Neural crest cell (in vitro differentiated cells): ENCODE results near the gene JOSD2. TPM values are rescaled to one million over a fixed set of nuclear protein-coding genes. Genes with fewer than 3 reads are reported as not detected.

ENCODE experiments used
- DNase-seq: peaks from one replicate; pipeline ENCODE4 v3.0.0; 2021; ENCODE audit warnings: low read depth, mixed read lengths, low spot score
- H3K27ac Mint-ChIP-seq: one replicate; pipeline ENCODE4 v1.8.0; 2021; ENCODE audit warnings: mild to moderate bottlenecking, mixed read lengths; ENCODE audit not compliant: unreplicated experiment
- H3K27me3 Mint-ChIP-seq: 2 replicates; pipeline ENCODE4 v1.8.0; 2021; ENCODE audit warnings: low read depth, mild to moderate bottlenecking, mixed read lengths
- H3K36me3 Mint-ChIP-seq: 2 replicates; pipeline ENCODE4 v1.8.0; 2021; ENCODE audit warnings: low read depth, mild to moderate bottlenecking, mixed read lengths
- H3K4me1 Mint-ChIP-seq: 2 replicates; pipeline ENCODE4 v1.8.0; 2021; ENCODE audit warnings: mixed read lengths
- H3K4me3 Mint-ChIP-seq: one replicate; pipeline ENCODE4 v1.8.0; 2021; ENCODE audit warnings: mild to moderate bottlenecking, mixed read lengths
- H3K9me3 Mint-ChIP-seq: 2 replicates; pipeline ENCODE4 v1.8.0; 2021; ENCODE audit warnings: mixed read lengths
- total RNA-seq: library from RNA; stranded (reverse); gene quantifications from 2 replicates; pipeline ENCODE4 v1.2.1, GENCODE V29; 2021
- TF ChIP-seq, protein P1 (sequence below): fragments of 200-600 bp; sonication (generic); conservative IDR thresholded peaks from 2 replicates; pipeline ENCODE4 v1.5.0; 2021; ENCODE audit warnings: antibody characterized with exemption, mild to moderate bottlenecking

JOSD2 gene
- total RNA-seq, 1 donor from 2014 or later = 10.9 TPM

DNA sequence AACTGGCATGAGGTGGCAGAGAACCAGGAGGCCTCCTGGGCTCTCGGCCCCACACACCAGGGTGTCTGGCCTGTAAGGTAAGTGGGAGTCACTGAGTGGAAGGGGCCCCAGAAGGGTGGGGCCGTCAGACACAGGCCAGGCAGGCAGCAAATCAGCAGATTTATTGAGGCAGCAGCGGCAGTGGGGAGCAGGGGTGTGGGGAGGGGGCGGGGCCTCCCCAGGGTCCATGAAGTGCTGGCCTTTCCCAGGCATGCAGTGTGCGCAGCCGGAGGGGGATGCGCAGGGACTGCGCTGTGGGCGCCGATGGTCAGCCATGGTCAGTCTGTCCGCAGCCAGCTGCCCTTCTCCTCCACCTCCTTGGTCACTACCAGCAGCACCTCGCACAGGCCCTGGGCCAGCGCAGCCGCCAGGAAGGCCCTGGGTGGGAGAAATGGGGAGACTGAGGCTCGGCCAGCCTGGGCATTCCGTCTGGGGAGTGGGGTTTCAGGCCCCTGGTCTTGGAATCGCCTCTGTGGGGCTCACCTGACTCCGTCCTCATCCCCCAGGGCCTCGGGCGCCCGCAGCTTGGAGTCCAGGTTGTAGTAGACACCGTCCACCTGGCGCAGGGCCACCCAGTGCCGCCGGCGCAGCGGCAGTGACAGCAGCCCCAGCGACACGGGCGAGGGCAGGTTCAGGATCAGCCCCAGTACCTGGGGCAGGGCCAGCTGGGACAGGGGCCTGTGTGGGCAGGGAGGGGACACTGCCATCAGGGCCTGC lies 5.0 kb downstream of the JOSD2 start:
- Mint-ChIP-seq H3K4me1 (peaks cover 24% of the 10 kb centered on the region), H3K27ac (no peak overlapping the region), H3K27me3 (peaks cover 9% of the 10 kb centered on the region), H3K4me3 (no peak overlapping the region), H3K9me3 (no peaks in the 10 kb centered on the region), H3K36me3 (no peaks in the 10 kb centered on the region)
- TF ChIP-seq, protein P1, sequence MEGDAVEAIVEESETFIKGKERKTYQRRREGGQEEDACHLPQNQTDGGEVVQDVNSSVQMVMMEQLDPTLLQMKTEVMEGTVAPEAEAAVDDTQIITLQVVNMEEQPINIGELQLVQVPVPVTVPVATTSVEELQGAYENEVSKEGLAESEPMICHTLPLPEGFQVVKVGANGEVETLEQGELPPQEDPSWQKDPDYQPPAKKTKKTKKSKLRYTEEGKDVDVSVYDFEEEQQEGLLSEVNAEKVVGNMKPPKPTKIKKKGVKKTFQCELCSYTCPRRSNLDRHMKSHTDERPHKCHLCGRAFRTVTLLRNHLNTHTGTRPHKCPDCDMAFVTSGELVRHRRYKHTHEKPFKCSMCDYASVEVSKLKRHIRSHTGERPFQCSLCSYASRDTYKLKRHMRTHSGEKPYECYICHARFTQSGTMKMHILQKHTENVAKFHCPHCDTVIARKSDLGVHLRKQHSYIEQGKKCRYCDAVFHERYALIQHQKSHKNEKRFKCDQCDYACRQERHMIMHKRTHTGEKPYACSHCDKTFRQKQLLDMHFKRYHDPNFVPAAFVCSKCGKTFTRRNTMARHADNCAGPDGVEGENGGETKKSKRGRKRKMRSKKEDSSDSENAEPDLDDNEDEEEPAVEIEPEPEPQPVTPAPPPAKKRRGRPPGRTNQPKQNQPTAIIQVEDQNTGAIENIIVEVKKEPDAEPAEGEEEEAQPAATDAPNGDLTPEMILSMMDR = no peak
- DNase-seq = no peak

DNA sequence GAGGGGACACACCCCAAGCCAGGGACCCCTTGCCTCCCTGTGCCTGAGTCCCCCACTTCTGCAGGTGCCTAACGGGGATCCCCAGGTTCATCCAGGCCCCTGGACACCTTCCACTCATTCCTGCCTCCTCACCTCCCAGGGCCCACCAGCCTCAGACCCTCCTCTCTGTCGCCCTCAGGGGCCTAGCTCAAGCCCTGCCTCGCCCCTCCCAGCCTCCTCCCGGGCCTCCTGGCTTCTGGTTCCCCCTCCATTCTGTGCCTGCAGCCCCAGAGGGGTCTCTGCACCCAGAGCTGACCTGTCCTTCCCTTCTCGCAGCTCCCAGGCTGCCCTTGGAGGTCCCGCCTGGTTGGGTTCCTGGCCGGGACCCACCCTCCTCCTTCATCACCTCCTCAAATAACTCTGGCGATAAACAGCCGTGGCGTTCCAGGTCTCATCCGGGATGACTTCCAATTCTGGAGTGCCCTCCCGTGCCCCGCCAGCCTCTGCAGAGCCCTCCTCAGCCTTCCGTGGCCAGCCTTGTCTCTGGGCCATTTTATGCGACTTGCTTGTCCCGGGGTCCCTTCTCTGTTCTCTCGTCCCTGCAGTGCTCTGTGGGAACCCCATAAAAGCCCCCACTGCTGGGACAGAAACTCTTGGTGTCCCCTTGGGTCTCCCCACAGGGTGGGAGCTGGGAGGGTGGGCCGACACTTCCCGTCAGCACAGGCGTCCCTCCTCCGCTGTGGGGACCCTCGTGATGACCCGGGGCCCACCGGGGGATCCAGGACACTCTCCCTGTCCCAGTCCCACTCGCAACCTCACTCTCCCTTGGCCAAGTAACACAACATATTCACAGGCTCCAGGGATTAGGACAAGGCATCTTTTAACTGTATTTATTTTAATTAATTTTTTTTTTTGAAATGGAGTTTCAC lies 9.2 kb downstream of the JOSD2 start:
- Mint-ChIP-seq H3K4me3 (no peak overlapping the region), H3K27ac (no peak overlapping the region), H3K27me3 (peaks cover 6% of the 10 kb centered on the region), H3K36me3 (no peaks in the 10 kb centered on the region), H3K4me1 (no peaks in the 10 kb centered on the region), H3K9me3 (no peaks in the 10 kb centered on the region)
- DNase-seq = no peak
- TF ChIP-seq, protein P1 = no peak

DNA sequence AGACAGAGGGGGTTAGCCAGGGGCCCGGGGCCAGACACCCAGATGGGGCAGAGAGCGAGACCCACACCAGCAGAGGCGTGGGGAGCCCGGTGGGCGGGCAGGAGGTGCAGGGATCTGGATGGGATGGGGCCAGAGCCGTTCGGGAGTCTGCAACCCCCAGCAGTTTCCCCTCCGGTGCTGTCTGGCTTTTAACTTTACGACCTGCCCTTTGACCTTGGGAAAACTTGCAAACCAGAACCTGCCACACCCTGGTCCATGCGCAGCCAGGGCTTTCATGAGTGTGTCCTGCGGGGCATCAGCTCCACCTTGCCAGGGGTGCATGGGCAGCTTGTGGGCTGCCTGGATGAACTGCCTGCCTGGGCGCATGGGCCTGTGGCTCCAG lies 9.8 kb downstream of the JOSD2 start:
- H3K9me3 Mint-ChIP-seq = no peaks in the 10 kb centered on the region

DNA sequence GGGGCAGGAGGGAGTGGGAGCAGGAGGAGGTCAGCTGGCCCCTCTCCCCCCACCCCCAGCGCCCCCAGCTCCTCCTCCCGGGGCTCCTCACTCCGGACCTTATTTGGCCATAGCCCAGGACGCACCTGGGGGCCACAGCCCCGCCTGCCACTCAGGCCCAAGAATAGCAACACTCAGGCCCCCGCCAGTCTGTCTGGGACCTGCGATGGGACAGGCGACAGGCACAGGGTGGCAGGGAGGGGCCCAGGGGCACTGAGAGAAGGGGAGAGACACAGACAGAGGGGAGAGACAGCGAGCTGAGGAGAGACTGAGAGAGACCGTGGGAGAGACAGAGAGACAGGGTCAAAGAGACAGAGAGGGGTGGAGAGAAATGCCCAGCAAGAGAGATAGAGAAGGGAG lies 10.2 kb downstream of the JOSD2 start:
- Mint-ChIP-seq H3K9me3 (no peaks in the 10 kb centered on the region), H3K4me3 (no peak overlapping the region), H3K4me1 (peaks cover 6% of the 10 kb centered on the region), H3K36me3 (no peaks in the 10 kb centered on the region), H3K27ac (no peak overlapping the region), H3K27me3 (peaks cover 11% of the 10 kb centered on the region)
- TF ChIP-seq, protein P1 = no peak
- DNase-seq = no peak

More for the DNA sequence above, 9.8 kb downstream of the JOSD2 start:
- TF ChIP-seq, protein P1 = no peak
- DNase-seq = no peak
- no peak overlapping the region for H3K4me3 Mint-ChIP-seq
- H3K36me3 Mint-ChIP-seq = no peaks in the 10 kb centered on the region
- peaks cover 3% of the 10 kb centered on the region for H3K4me1 Mint-ChIP-seq
- H3K27ac Mint-ChIP-seq = no peak overlapping the region
- peaks cover 8% of the 10 kb centered on the region for H3K27me3 Mint-ChIP-seq

DNA sequence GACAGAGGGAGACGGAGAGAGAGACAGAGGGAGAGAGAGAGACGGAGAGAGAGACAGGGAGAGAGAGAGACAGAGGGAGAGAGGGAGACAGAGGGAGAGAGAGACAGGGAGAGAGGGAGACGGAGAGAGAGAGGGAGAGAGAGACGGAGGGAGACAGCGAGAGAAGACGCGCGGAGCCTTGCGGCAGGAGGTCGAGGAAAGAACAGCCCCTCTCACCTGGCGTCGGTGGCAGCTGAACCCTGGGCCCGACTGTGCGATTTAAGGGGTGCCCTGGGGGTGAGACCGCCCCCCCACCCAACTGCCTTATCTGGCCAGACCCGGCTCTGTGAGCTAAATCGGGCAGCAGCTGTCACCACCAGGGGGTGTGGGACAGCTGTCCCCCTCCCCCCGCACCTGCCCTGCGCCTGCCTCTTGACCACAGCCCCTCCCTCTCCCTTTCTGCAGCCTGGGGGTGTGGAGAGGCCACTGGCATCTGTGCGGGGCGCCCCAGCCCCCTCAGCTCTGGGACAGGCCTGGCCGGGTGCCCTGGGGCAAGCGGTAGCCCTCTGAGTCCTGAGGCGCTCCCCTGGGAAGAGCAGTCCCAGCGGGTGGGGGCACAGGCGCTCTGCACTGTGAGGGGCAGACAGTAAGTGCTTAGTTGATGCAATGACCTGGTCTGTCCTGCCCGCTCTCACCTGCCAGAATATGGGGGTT lies 10.8 kb downstream of the JOSD2 start:
- Mint-ChIP-seq H3K27me3 (peaks cover 13% of the 10 kb centered on the region), H3K36me3 (no peaks in the 10 kb centered on the region), H3K4me1 (peaks cover 6% of the 10 kb centered on the region), H3K27ac (no peak overlapping the region), H3K9me3 (no peaks in the 10 kb centered on the region), H3K4me3 (no peak overlapping the region)
- TF ChIP-seq, protein P1 = peak; percentile 43
- no peak for DNase-seq
